ENCODE measurements around the gene L2HGDH.
"Not testable (repeated sequence)": the region's sequence is repeated elsewhere in the genome, so short reads cannot be mapped to it uniquely, and the experiment has no call there.

The L2HGDH gene

DNA sequence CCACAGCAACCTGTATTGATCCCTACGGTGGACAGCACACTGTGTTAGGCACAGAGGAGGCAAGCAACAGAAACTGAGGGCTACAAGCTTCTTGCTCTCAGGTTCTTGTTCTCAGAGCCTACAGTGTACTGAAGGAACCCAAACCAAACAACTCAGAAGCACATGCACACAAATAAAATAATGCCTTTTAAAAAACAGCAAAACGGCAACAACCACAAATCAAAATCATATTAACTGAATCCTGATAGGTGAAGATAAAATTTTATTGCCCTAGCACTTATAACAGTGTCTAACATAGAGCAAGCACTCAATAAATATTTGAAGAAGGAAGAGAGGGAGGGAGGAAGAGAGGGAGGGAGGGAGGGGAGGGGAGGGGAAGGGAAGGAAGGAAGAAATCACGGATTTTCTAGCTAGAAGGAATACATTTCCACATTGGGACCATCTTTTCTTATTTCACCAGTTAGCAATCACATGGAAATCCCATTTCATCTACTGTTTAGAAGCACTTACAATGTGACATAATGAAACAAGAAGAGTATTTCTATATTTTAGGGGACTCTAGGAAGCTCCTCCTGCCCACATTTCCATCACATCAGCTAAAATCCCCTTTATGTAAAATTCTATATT is 27.3 kb upstream of the L2HGDH start:
- DNase-seq (ENCODE audit: low read depth), result no peak

DNA sequence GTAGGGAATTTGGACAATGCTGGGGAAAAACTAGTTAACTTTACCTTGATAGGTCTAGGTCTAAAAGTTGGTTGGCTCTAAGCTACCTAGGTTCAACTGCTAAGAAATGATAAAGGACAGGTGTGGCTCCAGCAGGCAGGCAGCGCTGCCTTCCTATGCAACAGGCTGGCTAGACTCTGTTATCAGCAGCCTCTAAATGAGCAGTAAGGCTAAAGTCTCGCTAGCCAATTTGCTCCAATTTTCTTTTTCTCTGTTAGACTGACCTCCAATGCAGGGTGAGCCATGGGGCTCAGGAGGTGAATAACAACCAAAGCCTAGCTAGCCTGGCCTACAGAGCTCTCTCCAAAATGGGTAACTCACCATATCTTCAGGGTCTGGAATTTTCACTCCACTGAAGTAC is 26.6 kb upstream of the L2HGDH start:
- DNase-seq (ENCODE audit: low read depth), result no peak

GRCh38 chr14:50335989-50336824 is 24.2 kb upstream of the L2HGDH start:
- no peak for DNase-seq (ENCODE audit: low read depth)

DNA sequence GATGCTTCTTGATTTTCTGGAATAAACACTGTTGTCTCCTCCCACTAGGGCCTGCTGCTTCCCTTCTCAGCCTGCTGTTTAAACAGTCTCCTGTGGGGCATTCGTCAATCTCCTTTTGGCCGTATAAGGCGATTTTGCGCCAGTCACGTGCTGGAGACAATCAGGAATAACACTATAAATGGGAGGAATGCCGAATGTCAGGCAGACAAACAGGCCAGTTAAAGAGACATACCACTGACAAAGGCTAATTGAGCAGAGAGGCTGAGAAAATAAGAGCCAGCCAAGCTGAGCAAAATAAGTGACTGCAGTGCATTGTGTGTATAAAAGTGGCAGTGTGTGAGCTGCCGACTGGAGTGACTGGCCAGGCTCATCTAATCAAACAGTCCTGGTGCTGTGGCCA is 23.4 kb upstream of the L2HGDH start:
- DNase-seq (ENCODE audit: low read depth), result no peak

- no peak for DNase-seq (ENCODE audit: low read depth)
Measured at GRCh38 chr14:50334211-50334610, 22.2 kb upstream of the L2HGDH start.

GRCh38 chr14:50333014-50333509 is 21.0 kb upstream of the L2HGDH start:
- no peak for DNase-seq (ENCODE audit: low read depth)

- no peak for DNase-seq (ENCODE audit: low read depth)
Measured at GRCh38 chr14:50331596-50331995, 19.6 kb upstream of the L2HGDH start.

GRCh38 chr14:50321009-50321660 is 9.1 kb upstream of the L2HGDH start:
- DNase-seq (ENCODE audit: low read depth), result peak; percentile 39

DNA sequence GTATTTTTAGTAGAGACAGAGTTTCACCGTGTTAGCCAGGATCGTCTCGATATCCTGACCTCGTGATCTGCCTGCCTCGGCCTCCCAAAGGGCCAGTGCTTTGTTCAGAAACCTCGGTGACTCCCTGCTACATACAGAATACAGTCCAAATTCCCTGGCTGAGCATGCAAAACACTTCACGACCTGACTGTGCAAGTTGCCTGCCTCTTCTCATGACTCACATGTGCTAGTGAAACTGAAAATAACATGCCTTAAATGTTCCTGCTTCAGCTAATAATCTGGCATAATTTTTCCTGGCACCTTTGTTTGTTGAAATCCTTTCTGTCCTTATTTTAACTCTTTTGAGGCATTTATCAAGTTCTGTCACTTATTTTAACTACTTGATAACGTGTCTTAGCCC is 8.3 kb upstream of the L2HGDH start:
- DNase-seq (ENCODE audit: low read depth), result no peak

GRCh38 chr14:50319721-50320120 is 7.7 kb upstream of the L2HGDH start:
- DNase-seq (ENCODE audit: low read depth), result no peak

DNA sequence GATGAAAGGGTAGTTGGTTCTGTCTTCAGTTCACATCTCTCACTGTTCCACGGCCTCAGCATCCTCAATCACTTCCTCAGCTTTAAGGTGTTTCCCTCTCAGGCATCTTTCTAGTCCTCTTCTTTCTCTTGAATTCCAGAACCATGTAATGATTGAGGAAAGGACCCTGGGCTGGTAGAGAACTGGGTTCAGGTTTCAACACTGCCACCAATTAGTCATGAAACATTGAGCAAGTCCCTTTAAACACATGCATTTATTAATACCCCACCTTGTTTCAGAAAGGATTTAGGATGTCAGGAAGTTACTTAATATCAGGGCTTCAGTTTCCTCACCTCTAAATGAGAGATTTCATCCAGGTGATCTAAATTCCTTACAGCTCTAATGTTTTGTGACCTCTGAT is 7.3 kb upstream of the L2HGDH start:
- DNase-seq (ENCODE audit: low read depth), result no peak

GRCh38 chr14:50318031-50318626 is 6.1 kb upstream of the L2HGDH start:
- DNase-seq (ENCODE audit: low read depth), result no peak

DNA sequence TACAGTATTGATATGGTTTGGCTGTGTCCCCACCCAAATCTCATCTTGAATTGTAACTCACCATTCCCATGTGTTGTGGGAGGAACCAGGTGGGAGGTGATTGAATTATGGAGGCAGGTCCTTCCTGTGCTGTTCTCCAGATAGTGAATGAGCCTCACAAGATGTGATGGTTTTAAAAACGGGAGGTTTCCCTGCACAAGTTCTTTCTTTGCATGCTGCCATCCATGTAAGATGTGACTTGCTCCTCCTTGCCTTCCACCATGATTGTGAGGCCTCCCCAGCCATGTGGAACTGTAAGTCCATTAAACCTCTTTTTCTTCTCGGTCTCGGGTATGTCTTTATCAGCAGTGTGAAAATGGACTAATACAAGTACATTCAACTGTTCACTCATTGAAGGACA is 2.1 kb upstream of the L2HGDH start:
- DNase-seq (ENCODE audit: low read depth), result not testable (repeated sequence)

DNA sequence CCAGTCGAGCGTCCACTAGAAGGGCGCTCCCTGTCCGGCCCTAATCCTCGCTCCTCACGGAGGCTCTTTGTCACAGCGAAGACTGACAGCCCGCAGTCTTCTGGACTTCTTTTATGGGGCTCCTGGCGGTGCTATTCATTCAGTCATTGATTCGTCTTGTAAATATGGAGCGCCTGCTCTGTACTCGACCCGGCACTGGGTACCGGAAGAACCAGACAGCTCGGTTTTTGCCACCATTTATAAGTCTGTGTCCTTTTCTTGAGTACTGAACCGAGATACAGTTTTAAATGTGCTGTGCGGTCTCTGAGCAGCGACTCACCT is 665 bp upstream of the L2HGDH start:
- no peak for DNase-seq (ENCODE audit: low read depth)

GRCh38 chr14:50311337-50311971 is 575 bp downstream of the L2HGDH start:
- no peak for DNase-seq (ENCODE audit: low read depth)

- no peak for DNase-seq (ENCODE audit: low read depth)
Measured at GRCh38 chr14:50310445-50310844, 1.6 kb downstream of the L2HGDH start.

GRCh38 chr14:50308363-50308915 is 3.6 kb downstream of the L2HGDH start:
- DNase-seq (ENCODE audit: low read depth), result no peak

DNA sequence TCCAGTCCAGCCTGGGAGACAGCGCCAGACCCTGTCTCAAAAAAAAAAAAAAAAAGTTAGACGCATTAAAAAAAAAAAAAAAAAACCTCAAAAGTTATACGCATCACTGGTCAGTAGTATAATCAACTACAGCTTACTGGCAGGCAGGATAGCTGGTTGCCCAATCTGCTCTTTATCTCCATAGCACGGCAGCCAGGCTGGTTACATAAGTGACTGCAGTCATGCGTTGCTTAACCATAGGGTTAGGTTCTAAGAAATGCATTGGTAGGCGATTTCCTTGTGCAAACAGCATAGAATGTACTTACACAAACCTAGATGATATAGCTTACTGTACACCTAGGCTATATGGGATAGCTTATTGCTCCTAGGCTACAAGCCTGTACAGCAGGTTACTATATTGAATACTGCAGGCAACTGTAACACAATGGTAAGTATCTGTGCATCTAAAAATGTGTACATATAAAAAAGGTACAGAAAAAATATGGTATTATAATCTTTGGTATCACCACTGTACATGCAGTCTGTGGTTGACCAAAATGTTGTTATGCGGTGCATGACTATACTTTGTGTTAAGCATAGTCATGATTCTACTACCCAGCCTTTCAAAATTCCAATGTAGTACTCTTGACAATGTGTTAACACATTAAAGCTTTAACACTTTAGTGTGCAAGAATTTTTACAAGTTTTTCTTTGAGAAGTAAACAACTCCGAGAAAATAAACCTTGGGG is 8.1 kb downstream of the L2HGDH start:
- DNase-seq (ENCODE audit: low read depth), result no peak

GRCh38 chr14:50301914-50302313 is 10.1 kb downstream of the L2HGDH start:
- no peak for DNase-seq (ENCODE audit: low read depth)

GRCh38 chr14:50299585-50299984 is 12.4 kb downstream of the L2HGDH start:
- no peak for DNase-seq (ENCODE audit: low read depth)

DNA sequence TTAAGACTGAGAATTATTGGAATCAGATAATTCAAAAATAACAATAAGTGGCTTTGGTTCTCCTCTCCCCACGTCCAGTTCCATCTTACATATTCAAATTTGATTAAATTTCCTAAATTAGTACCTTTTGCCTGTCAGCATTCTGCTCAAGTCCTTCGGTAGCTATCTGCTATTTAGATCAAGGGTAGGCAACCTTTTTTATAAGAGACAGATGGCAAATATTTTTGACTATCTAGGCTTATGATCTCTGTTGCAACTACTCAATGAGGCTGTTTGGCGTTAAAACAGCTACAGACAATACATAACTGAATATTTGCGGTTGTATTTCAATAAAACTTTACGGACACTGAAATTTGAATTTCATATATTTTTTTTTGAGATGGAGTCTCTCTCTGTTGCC is 21.7 kb downstream of the L2HGDH start:
- no peak for DNase-seq (ENCODE audit: low read depth)

All from stimulated activated CD8-positive, alpha-beta memory T cell treated with anti-CD3 and anti-CD28 coated beads, Interleukin-15, amount 100 ng/mL, for 1 hour (primary cell).